ENCODE data around the gene KIAA1958.

DNA sequence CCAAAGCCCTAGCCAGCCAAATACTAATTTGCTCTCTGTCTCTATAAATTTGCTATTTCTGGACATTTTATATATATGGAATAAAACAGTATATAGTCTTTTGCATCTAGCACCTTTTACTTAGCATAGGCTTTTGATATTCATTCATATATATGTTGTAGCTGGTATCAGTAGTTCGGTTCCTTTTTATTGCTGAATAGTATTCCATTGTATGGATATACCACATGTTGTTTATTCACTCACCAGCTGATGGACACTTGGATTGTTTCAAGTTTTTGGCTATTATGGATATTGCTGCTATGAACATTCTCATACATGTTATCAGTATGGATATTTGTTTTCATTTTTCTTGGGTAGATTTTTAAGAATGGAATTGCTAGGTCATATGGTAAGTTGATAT is 23.8 kb upstream of the KIAA1958 start:
- TF ChIP-seq SP1 (IDR thresholded peaks at IDR 0.05; ENCODE audit: low read depth, low read length) (no peak), RCOR1 (conservative IDR thresholded peaks at IDR 0.05; ENCODE audit: low read depth, low read length) (no peak), ESRRA (IDR thresholded peaks at IDR 0.05; ENCODE audit: low read length) (no peak), KDM1A (IDR thresholded peaks at IDR 0.05; ENCODE audit: borderline replicate concordance) (no peak), POLR2A (IDR thresholded peaks at IDR 0.05; ENCODE audit: low read depth, low read length) (no peak)
- TF ChIP-seq, protein P1, sequence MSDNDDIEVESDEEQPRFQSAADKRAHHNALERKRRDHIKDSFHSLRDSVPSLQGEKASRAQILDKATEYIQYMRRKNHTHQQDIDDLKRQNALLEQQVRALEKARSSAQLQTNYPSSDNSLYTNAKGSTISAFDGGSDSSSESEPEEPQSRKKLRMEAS (IDR thresholded peaks at IDR 0.05; ENCODE audit: low read depth, low read length): no peak
- TF ChIP-seq, protein P2, sequence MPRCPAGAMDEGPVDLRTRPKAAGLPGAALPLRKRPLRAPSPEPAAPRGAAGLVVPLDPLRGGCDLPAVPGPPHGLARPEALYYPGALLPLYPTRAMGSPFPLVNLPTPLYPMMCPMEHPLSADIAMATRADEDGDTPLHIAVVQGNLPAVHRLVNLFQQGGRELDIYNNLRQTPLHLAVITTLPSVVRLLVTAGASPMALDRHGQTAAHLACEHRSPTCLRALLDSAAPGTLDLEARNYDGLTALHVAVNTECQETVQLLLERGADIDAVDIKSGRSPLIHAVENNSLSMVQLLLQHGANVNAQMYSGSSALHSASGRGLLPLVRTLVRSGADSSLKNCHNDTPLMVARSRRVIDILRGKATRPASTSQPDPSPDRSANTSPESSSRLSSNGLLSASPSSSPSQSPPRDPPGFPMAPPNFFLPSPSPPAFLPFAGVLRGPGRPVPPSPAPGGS (IDR thresholded peaks at IDR 0.05; ENCODE audit: borderline replicate concordance, insufficient read depth, low read depth, low read length, poor library complexity, severe bottlenecking): no peak

All from GM12878 (cell line).